ENCODE measurements around the gene LSMEM2. TPM values are rescaled to one million over a fixed set of nuclear protein-coding genes. Genes with fewer than 3 reads are reported as not detected.
A peak's percentile ranks its signal among the peaks of the same experiment; 100 is the strongest.

Gene LSMEM2
- total and polyA plus RNA-seq, 7 experiments from 2014 or later: 0.15 TPM; not detected in 6

DNA sequence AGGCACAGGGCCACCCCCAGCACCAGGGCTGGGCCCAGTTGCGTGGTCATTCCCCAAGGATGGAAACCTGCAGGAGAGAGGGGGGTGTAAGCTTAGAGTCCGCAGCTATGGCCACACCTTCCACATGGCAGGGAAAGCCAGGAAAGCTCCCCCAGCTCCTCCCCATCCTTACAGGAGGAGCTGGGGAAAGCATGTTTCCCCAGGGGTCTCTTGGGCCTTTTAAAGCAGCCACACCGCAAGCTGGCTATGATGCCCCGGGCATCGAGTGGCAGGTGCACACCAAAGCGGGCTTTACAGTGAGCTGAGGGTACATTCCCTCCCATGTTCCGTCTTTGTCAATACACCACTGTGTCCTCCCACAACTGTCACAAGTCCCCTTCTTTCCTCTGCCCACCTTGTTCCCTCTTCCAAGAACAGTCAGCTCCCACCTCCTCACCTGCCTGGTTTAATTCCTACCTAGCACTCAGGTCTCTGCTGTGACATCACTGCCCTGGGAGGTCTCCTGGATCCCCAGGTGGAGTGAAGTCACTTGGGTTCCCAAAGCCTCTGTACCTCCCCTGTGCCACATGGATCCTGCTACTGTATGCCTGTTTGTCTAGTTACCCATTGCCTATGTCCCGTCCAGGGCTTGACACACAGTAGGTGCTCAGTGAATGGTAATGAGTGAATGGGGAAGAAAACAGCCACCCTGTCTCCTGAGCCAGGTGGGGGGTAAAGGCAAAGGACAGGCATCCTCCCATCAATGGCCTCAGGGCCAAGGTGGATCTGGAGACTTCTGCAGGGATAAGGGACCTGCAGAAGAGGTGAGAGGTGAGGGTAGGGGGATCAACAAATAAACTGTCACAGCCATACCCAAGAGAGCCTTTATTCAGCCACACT lies 16.9 kb downstream of the LSMEM2 start:
- no peak overlapping the region for H3K4me3 ChIP-seq (ENCODE audit: low read length)
- H3K36me3 ChIP-seq (ENCODE audit: control insufficient read depth in 2 of 3, insufficient read depth in 3 of 3, low read length in 3 of 3): peaks cover 0 to 14% (median 0%) of the 10 kb centered on the region in 3 experiments
- ATAC-seq: no peak
- H3K4me1 ChIP-seq (ENCODE audit: control insufficient read depth in 2 of 2, insufficient read depth in 2 of 2, low read length in 2 of 2): peaks cover 32 to 34% of the 10 kb centered on the region in 2 donors
- Mint-ChIP-seq H3K36me3 (peaks cover 0 to 1% (median 0%) of the 10 kb centered on the region in 5 donors), H3K4me1 (peaks cover 28 to 48% (median 38%) of the 10 kb centered on the region in 7 donors), H3K27me3 (no peaks in the 10 kb centered on the region), H3K9me3 (no peaks in the 10 kb centered on the region), H3K27ac (peak overlapping the region in 4 of 9 donors; percentile 28 to 95 (median 47)), H3K4me3 (peak overlapping the region in 1 of 10 donors; percentile 56)
- no peaks in the 10 kb centered on the region for H3K9me3 ChIP-seq (ENCODE audit: control insufficient read depth in 2 of 3, low read length in 3 of 3)
- intact Hi-C loops (cut with micrococcal nuclease): loop anchor here (5.0 to 10.0 kb wide), 9 partner anchors 211 to 1821 kb away; partner anchors contain the start of genes APEH (in 1 of the 2), CISH (in 1 of the 2), DUSP7 (in 1 of the 2) and INKA1 (in 1 of the 2)
- POLR2A ChIA-PET: interaction anchor here (0.9 to 1.3 kb wide), 2 partner anchors 32 to 55 kb away, joined by 3 to 4 read pairs; partner anchors contain the start of genes CYB561D2, NPRL2 and TUSC2
- CTCF ChIA-PET: interaction anchor here (1.0 kb wide), 1 partner anchor 67 kb away, joined by 3 read pairs; no protein-coding TSS in a partner anchor
- no peak overlapping the region for H3K27ac ChIP-seq (ENCODE audit: low read depth, low read length)
- no peaks in the 10 kb centered on the region for H3K27me3 ChIP-seq (ENCODE audit: control insufficient read depth in 2 of 2, insufficient read depth in 2 of 2, low read length in 2 of 2)
- no peak for DNase-seq

DNA sequence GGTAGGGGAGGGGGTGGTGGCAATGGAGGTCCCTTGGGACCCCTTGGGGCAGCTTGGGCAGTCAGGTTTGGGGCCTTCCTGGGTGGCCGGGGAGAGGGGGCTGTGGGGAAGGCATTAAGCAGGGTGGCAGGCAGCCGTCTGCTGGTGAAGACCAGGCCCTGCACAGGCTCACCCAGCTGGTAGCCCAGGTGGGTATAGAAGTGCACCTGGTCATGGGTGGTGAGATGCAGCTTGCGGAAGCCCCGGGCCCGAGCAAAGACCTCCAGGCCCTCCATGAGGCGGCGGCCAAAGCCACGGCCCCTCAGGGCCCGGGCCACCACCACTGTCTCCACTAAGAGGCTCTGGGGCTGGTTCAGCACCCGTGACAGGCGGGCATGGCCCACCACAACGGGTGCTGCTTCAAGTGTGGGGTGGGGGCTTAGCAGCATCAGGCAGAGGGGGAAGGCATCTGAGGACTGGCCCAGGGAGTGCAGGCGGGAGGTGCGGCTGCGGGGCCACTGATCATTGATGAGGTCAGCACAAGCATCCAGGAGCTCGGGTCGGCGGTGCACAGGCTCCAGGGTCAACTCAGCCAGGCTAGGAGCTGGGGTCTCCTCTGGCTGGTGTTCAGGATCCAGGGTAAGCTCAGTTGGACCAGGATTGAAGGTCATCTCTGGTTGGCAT lies 18.0 kb downstream of the LSMEM2 start:
- H3K4me1 Mint-ChIP-seq: peaks cover 22 to 45% (median 31%) of the 10 kb centered on the region in 7 donors
- intact Hi-C loops (cut with micrococcal nuclease): loop anchor here (5.0 to 10.0 kb wide), 9 partner anchors 212 to 1822 kb away; partner anchors contain the start of genes APEH (in 1 of the 2), CISH (in 1 of the 2), DUSP7 (in 1 of the 2) and INKA1 (in 1 of the 2)
- H3K27ac Mint-ChIP-seq: peak overlapping the region in 4 of 9 donors; percentile 28 to 95 (median 62)

DNA sequence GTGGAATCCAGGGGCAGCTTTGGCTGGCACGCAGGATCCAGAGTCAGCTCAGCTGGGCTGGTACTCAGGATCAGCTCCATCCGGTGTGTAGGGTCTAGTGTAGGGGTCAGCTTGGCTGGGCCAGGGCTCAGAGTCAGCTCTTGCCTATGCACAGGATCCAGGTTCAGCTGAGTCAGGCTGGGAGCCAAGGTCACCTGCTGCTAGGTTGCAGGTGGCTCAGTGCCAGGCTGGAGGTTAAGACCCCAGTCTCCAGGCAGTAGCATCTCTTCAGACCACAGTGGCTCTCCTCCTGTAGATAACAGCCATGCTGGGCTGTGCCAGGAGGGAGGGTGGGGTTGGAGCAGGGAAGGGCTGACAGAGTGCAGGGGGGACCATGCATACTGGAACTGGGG lies 18.5 kb downstream of the LSMEM2 start:
- intact Hi-C loops (cut with micrococcal nuclease): loop anchor here (5.0 to 10.0 kb wide), 9 partner anchors 213 to 1823 kb away; partner anchors contain the start of genes APEH (in 1 of the 2), CISH (in 1 of the 2), DUSP7 (in 1 of the 2) and INKA1 (in 1 of the 2)
- Histone ChIP-seq H3K36me3 (ENCODE audit: control insufficient read depth in 2 of 3, insufficient read depth in 3 of 3, low read length in 3 of 3) (peaks cover 0 to 7% (median 0%) of the 10 kb centered on the region in 3 experiments), H3K27me3 (ENCODE audit: control insufficient read depth in 2 of 2, insufficient read depth in 2 of 2, low read length in 2 of 2) (no peaks in the 10 kb centered on the region), H3K27ac (ENCODE audit: low read depth, low read length) (peak overlapping the region; percentile 86), H3K4me1 (ENCODE audit: control insufficient read depth in 2 of 2, insufficient read depth in 2 of 2, low read length in 2 of 2) (peaks cover 24 to 25% of the 10 kb centered on the region in 2 donors), H3K4me3 (ENCODE audit: low read length) (no peak overlapping the region), H3K9me3 (ENCODE audit: control insufficient read depth in 2 of 3, low read length in 3 of 3) (no peaks in the 10 kb centered on the region)
- Mint-ChIP-seq H3K4me3 (peak overlapping the region in 7 of 10 donors; percentile 27 to 99 (median 85)), H3K9me3 (no peaks in the 10 kb centered on the region), H3K4me1 (peaks cover 21 to 43% (median 28%) of the 10 kb centered on the region in 7 donors), H3K36me3 (peaks cover 0 to 1% (median 0%) of the 10 kb centered on the region in 5 donors), H3K27me3 (no peaks in the 10 kb centered on the region), H3K27ac (peak overlapping the region in 6 of 9 donors; percentile 28 to 99 (median 97))
- POLR2A ChIA-PET: interaction anchor here (1.1 to 4.8 kb wide), 5 partner anchors 13 to 53 kb away, joined by 3 to 41 read pairs (median 24); partner anchors contain the start of genes CYB561D2, LSMEM2, NPRL2 and TUSC2
- ATAC-seq (no peak), DNase-seq (no peak)
- CTCF ChIA-PET: interaction anchor here (1.2 kb wide), 1 partner anchor 51 kb away, joined by 4 read pairs; no protein-coding TSS in a partner anchor

More for the DNA sequence above, 18.0 kb downstream of the LSMEM2 start:
- Histone ChIP-seq H3K4me3 (ENCODE audit: low read length) (no peak overlapping the region), H3K4me1 (ENCODE audit: control insufficient read depth in 2 of 2, insufficient read depth in 2 of 2, low read length in 2 of 2) (peaks cover 24 to 25% of the 10 kb centered on the region in 2 donors), H3K36me3 (ENCODE audit: control insufficient read depth in 2 of 3, insufficient read depth in 3 of 3, low read length in 3 of 3) (peaks cover 0 to 11% (median 0%) of the 10 kb centered on the region in 3 experiments), H3K27ac (ENCODE audit: low read depth, low read length) (no peak overlapping the region), H3K9me3 (ENCODE audit: control insufficient read depth in 2 of 3, low read length in 3 of 3) (no peaks in the 10 kb centered on the region), H3K27me3 (ENCODE audit: control insufficient read depth in 2 of 2, insufficient read depth in 2 of 2, low read length in 2 of 2) (no peaks in the 10 kb centered on the region)
- peak overlapping the region in 1 of 10 donors; percentile 42 for H3K4me3 Mint-ChIP-seq
- ATAC-seq: no peak
- ChIA-PET CTCF (interaction anchor here (1.2 kb wide), 1 partner anchor 50 kb away, joined by 4 read pairs; no protein-coding TSS in a partner anchor), POLR2A (interaction anchor here (1.1 to 3.9 kb wide), 3 partner anchors 18 to 31 kb away, joined by 3 to 31 read pairs (median 4); partner anchors contain the start of genes LSMEM2 and TUSC2)
- no peaks in the 10 kb centered on the region for H3K27me3 Mint-ChIP-seq
- DNase-seq: no peak
- peaks cover 0 to 1% (median 0%) of the 10 kb centered on the region in 5 donors for H3K36me3 Mint-ChIP-seq
- H3K9me3 Mint-ChIP-seq: no peaks in the 10 kb centered on the region

DNA sequence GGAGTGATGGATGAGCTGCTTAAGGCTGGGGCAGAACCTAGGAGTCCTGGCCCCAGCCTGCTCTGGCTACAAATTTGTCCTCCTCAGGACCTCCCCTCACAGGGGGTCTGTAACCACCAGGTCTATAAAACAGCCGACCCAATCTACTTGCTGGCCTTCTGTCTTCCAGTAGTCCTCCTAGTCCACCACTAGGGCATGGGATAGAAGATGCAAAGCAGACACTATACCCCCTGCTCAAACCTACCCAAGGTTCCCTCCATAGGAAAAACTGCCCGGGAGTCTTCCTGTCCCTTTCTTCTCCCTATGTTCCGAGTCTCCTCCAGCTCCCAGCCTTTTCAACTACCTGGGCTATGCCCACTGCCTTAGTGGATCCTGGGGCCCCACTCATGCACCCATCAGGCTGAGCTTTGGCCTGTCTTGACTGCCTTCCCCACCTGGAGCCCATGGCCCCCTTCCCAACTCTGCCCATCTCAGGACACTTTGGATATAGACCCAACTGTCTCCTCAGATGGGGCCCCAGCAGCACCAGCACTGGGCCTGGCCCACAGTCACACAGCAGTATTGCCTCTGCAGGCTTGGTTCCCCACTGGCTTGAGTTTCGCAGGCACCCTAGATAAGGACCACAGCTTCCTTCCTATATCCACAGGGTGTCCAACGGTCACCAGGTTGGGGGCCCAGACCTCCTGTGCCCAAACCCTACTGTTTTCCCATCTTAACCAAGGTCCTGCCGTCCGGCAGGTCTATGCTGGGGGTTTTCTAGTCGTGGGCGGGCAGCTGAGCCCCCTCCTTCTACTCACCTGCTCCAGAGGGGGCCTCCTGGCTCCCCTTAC lies 19.2 kb downstream of the LSMEM2 start:
- Mint-ChIP-seq H3K27ac (peak overlapping the region; percentile 75 to 100 (median 99)), H3K36me3 (peaks cover 0 to 1% (median 0%) of the 10 kb centered on the region in 5 donors), H3K27me3 (no peaks in the 10 kb centered on the region), H3K4me3 (peak overlapping the region; percentile 84 to 99 (median 97)), H3K9me3 (no peaks in the 10 kb centered on the region), H3K4me1 (peaks cover 14 to 36% (median 22%) of the 10 kb centered on the region in 7 donors)
- H3K4me3 ChIP-seq (ENCODE audit: low read length): peak overlapping the region; percentile 97
- peaks cover 19 to 20% of the 10 kb centered on the region in 2 donors for H3K4me1 ChIP-seq (ENCODE audit: control insufficient read depth in 2 of 2, insufficient read depth in 2 of 2, low read length in 2 of 2)
- ATAC-seq (no peak), DNase-seq (no peak)
- ChIA-PET POLR2A (interaction anchor here (0.8 to 4.8 kb wide), 11 partner anchors 14 to 67 kb away, joined by 3 to 41 read pairs (median 9); partner anchors contain the start of genes CYB561D2, GNAI2, NPRL2 and RASSF1), CTCF (interaction anchor here (0.6 to 1.7 kb wide), 6 partner anchors 25 to 216 kb away, joined by 3 to 6 read pairs (median 4); partner anchors contain the start of gene HYAL2)
- intact Hi-C loops (cut with micrococcal nuclease): loop anchor here (2.0 to 10.0 kb wide), 12 partner anchors 31 to 1823 kb away; partner anchors contain the start of genes APEH (in 1 of the 2), CISH (in 1 of the 2), DUSP7 (in 1 of the 2) and INKA1 (in 1 of the 2)
- H3K36me3 ChIP-seq (ENCODE audit: control insufficient read depth in 2 of 3, insufficient read depth in 3 of 3, low read length in 3 of 3): peaks cover 0 to 7% (median 0%) of the 10 kb centered on the region in 3 experiments
- H3K9me3 ChIP-seq (ENCODE audit: control insufficient read depth in 2 of 3, low read length in 3 of 3): no peaks in the 10 kb centered on the region
- H3K27ac ChIP-seq (ENCODE audit: low read depth, low read length): peak overlapping the region; percentile 86
- H3K27me3 ChIP-seq (ENCODE audit: control insufficient read depth in 2 of 2, insufficient read depth in 2 of 2, low read length in 2 of 2): no peaks in the 10 kb centered on the region
